Endothelial cell of umbilical vein (primary cell): ENCODE data around the gene SKOR2.

ENCODE experiments used
- EZH2 ChIP-seq: IDR thresholded peaks from 2 replicates; pipeline ENCODE4 v1.6.1; 2012; ENCODE audit warnings: borderline replicate concordance, low read depth, mild to moderate bottlenecking, moderate library complexity, low read length, inconsistent platforms; ENCODE audit not compliant: severe bottlenecking
- POLR2A ChIP-seq: IDR thresholded peaks from 2 replicates; pipeline ENCODE4 v1.6.1; 2012; ENCODE audit warnings: low read depth, mild to moderate bottlenecking, control low read depth, low read length
- POLR2AphosphoS5 ChIP-seq: IDR thresholded peaks from 2 replicates; pipeline ENCODE4 v1.6.1; 2012; ENCODE audit warnings: low read depth, mild to moderate bottlenecking, control low read depth, low read length, moderate library complexity; ENCODE audit not compliant: insufficient read depth

DNA sequence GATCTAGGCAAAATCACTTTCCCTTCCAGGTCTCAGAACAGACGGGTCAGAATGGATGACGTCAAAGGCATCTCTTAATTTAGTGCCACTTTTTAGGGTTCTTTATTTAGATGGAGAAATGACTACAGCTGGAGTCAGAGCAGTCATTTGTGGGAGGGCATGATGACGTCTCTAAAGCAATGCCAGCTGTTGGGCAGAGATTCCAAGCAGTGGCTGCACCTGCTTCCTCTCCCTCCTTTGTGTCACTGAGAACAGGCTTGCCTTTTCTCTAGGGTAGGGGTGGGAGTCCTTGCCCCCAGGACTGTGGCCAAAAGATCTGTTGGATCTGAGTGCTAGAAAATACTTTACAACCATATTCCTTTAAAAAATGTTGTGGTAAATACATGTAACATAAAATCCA is 28.7 kb upstream of the SKOR2 start:
- TF ChIP-seq POLR2AphosphoS5 (no peak), POLR2A (no peak), EZH2 (no peak)
